Mesenchymal stem cell (in vitro differentiated cells and primary cell): ENCODE results near the gene PNMA8A.

ENCODE experiments used
- DNase-seq: peaks from one replicate; pipeline ENCODE4 v3.0.0-alpha.2; 2013
- H2AFZ ChIP-seq: one replicate; pipeline ENCODE4 v1.6.1; 2013; ENCODE audit warnings: low read depth, mild to moderate bottlenecking, control low read depth, inconsistent platforms, low read length, moderate library complexity
- H2AK5ac ChIP-seq: 2 replicates; pipeline ENCODE4 v1.6.1; 2013; ENCODE audit warnings: low read length, moderate library complexity, mild to moderate bottlenecking, inconsistent platforms; ENCODE audit not compliant: severe bottlenecking
- H2BK120ac ChIP-seq: one replicate; pipeline ENCODE4 v1.6.1; 2013; ENCODE audit warnings: low read depth, mild to moderate bottlenecking, inconsistent platforms, low read length, moderate library complexity
- H2BK12ac ChIP-seq, 2 experiments: one replicate each; pipeline ENCODE4 v1.6.1; 2013; ENCODE audit warnings: inconsistent platforms in 2 of 2, low read length in 2 of 2, mild to moderate bottlenecking in 2 of 2, moderate library complexity in 2 of 2, control low read depth in 1 of 2
- H2BK15ac ChIP-seq: one replicate; pipeline ENCODE4 v1.6.1; 2013; ENCODE audit warnings: mild to moderate bottlenecking, low read depth, inconsistent platforms; ENCODE audit not compliant: poor library complexity, severe bottlenecking
- H2BK5ac ChIP-seq: 2 replicates; pipeline ENCODE4 v1.6.1; 2013; ENCODE audit warnings: low read depth, mild to moderate bottlenecking, low read length, control low read depth, inconsistent platforms; ENCODE audit not compliant: poor library complexity, severe bottlenecking
- H3K14ac ChIP-seq, 2 experiments: one replicate each; pipeline ENCODE4 v1.6.1; 2013; ENCODE audit warnings: inconsistent platforms in 2 of 2, low read length in 2 of 2, control low read depth in 1 of 2, mild to moderate bottlenecking in 1 of 2, moderate library complexity in 1 of 2
- H3K18ac ChIP-seq, 2 experiments: one replicate each; pipeline ENCODE4 v1.6.1; 2013; ENCODE audit warnings: inconsistent platforms in 2 of 2, low read length in 2 of 2, control low read depth in 1 of 2, low read depth in 1 of 2, mild to moderate bottlenecking in 1 of 2
- H3K23ac ChIP-seq, 2 experiments: one replicate each; pipeline ENCODE4 v1.6.1; 2013; ENCODE audit warnings: inconsistent platforms in 2 of 2, low read length in 2 of 2, mild to moderate bottlenecking in 2 of 2, moderate library complexity in 2 of 2, control low read depth in 1 of 2
- H3K27ac ChIP-seq: 2 replicates; pipeline ENCODE4 v1.5.1; 2013; ENCODE audit warnings: mild to moderate bottlenecking, moderate library complexity, low read length, control low read depth, inconsistent platforms; ENCODE audit not compliant: poor library complexity, severe bottlenecking
- H3K27me3 ChIP-seq, 2 experiments: 2 replicates each; pipeline versions ENCODE4 v1.6.1 to v1.7.0; 2013; ENCODE audit warnings: low read length in 2 of 2, mild to moderate bottlenecking in 2 of 2, moderate library complexity in 2 of 2, control low read depth in 1 of 2, inconsistent platforms in 1 of 2; ENCODE audit not compliant: control insufficient read depth in 1 of 2, insufficient read depth in 1 of 2
- H3K36me3 ChIP-seq, 2 experiments: 2 replicates each; pipeline versions ENCODE4 v1.6.1 to v1.7.0; 2013; ENCODE audit warnings: low read length in 2 of 2, control low read depth in 1 of 2, inconsistent platforms in 1 of 2, low read depth in 1 of 2, mild to moderate bottlenecking in 1 of 2; ENCODE audit not compliant: insufficient read depth in 2 of 2, control insufficient read depth in 1 of 2
- H3K4ac ChIP-seq, 2 experiments: one replicate each; pipeline ENCODE4 v1.6.1; 2013; ENCODE audit warnings: inconsistent platforms in 2 of 2, low read length in 2 of 2, mild to moderate bottlenecking in 2 of 2, moderate library complexity in 2 of 2, control low read depth in 1 of 2, low read depth in 1 of 2
- H3K4me1 ChIP-seq: 2 replicates; pipeline ENCODE4 v1.6.1; 2013; ENCODE audit warnings: low read depth, low read length, control low read depth; ENCODE audit not compliant: control insufficient read depth, insufficient read depth
- H3K4me2 ChIP-seq: 2 replicates; pipeline ENCODE4 v1.6.1; 2013; ENCODE audit warnings: low read length, mild to moderate bottlenecking, inconsistent platforms; ENCODE audit not compliant: poor library complexity, severe bottlenecking
- H3K4me3 ChIP-seq, 2 experiments: 2 replicates each; pipeline versions ENCODE4 v1.5.1 to v1.7.0; 2013; ENCODE audit warnings: low read length in 2 of 2, mild to moderate bottlenecking in 2 of 2, control low read depth in 1 of 2, low read depth in 1 of 2; ENCODE audit not compliant: insufficient read depth in 1 of 2
- H3K79me1 ChIP-seq: replicated peaks from 2 replicates; pipeline ENCODE4 v1.6.1; 2013; ENCODE audit warnings: mild to moderate bottlenecking, control low read depth, low read length, inconsistent platforms; ENCODE audit not compliant: poor library complexity, severe bottlenecking
- H3K9ac ChIP-seq: 2 replicates; pipeline ENCODE4 v1.7.0; 2013; ENCODE audit warnings: mild to moderate bottlenecking, low read length, moderate library complexity
- H3K9me3 ChIP-seq: 2 replicates; pipeline ENCODE4 v1.7.0; 2013; ENCODE audit warnings: mild to moderate bottlenecking, low read length; ENCODE audit not compliant: control insufficient read depth
- H4K8ac ChIP-seq: one replicate; pipeline ENCODE4 v1.6.1; 2013; ENCODE audit warnings: inconsistent platforms, mild to moderate bottlenecking, low read length, moderate library complexity
- H4K91ac ChIP-seq: one replicate; pipeline ENCODE4 v1.6.1; 2013; ENCODE audit warnings: mild to moderate bottlenecking, low read length, inconsistent platforms
- whole genome bisulfite sequencing: methylation state at CpG from one replicate; pipeline ENCODE4 v1.1.7; 2013; ENCODE audit warnings: mixed read lengths; 5-methylcytosine and 5-hydroxymethylcytosine counted together

PNMA8A gene

GRCh38 chr19:46427518-46428045 is 43.8 kb downstream of the PNMA8A start:
- Histone ChIP-seq H3K18ac (no peak overlapping the region), H4K8ac (no peak overlapping the region), H3K23ac (no peak overlapping the region), H3K4me1 (peaks cover 14% of the 10 kb centered on the region), H3K4ac (no peak overlapping the region), H3K9me3 (no peaks in the 10 kb centered on the region), H2AK5ac (no peak overlapping the region), H2AFZ (no peak overlapping the region), H3K27me3 (peaks cover 15 to 43% of the 10 kb centered on the region in 2 experiments), H3K27ac (no peak overlapping the region), H3K4me2 (no peak overlapping the region), H3K14ac (no peak overlapping the region), H2BK15ac (no peak overlapping the region), H4K91ac (no peak overlapping the region), H2BK5ac (no peak overlapping the region), H3K79me1 (no peaks in the 10 kb centered on the region), H2BK12ac (no peak overlapping the region), H2BK120ac (no peak overlapping the region), H3K36me3 (no peaks in the 10 kb centered on the region), H3K4me3 (no peak overlapping the region), H3K9ac (no peak overlapping the region)
- no peak for DNase-seq
- whole genome bisulfite sequencing: 82% methylated on average over 17 of the region's 17 CpGs

GRCh38 chr19:46426506-46427162 is 44.7 kb downstream of the PNMA8A start:
- 4% methylated on average over 31 of the region's 32 CpGs for WGBS
- Histone ChIP-seq H3K4ac (peak overlapping the region; percentile 89 to 99), H3K27ac (peak overlapping the region; percentile 96), H3K18ac (peak overlapping the region; percentile 97 to 99), H3K4me3 (peak overlapping the region; percentile 67 to 82), H3K79me1 (no peaks in the 10 kb centered on the region), H2AK5ac (peak overlapping the region; percentile 36), H3K4me1 (peaks cover 14% of the 10 kb centered on the region), H3K4me2 (peak overlapping the region; percentile 99), H3K36me3 (no peaks in the 10 kb centered on the region), H3K9me3 (no peaks in the 10 kb centered on the region), H2BK15ac (peak overlapping the region; percentile 91), H4K8ac (peak overlapping the region; percentile 99), H4K91ac (peak overlapping the region; percentile 94), H3K9ac (peak overlapping the region; percentile 74), H3K14ac (peak overlapping the region in 1 of 2 experiments; percentile 97), H2BK12ac (peak overlapping the region in 1 of 2 experiments; percentile 47), H3K23ac (peak overlapping the region in 1 of 2 experiments; percentile 90), H2BK120ac (peak overlapping the region; percentile 78), H3K27me3 (peaks cover 15 to 43% of the 10 kb centered on the region in 2 experiments), H2AFZ (peak overlapping the region; percentile 93), H2BK5ac (peak overlapping the region; percentile 93)
- DNase-seq: peak; percentile 83

DNA sequence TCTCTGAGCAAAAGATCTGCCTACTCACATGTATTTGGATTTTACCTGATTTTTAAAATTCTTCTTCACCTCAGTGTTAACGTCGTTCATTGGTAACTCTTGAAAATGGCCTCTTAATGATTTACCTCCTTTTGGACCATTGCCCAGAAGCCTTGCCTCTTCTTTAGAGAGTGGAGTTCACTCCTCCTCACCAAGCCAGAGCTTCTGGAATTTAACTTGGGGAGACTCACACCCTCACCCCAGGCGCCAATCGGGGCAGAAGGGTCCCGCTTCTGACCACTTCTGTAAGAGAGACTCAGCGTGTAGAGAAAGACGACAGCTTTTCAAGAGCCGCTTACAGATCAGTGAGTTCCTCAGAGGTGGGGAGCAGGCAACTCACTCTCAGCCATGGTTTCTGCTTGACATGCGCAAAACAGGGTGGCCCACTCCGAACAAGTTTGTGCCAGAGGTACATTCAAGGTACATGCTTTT is 45.3 kb downstream of the PNMA8A start:
- Histone ChIP-seq H2AFZ (peak overlapping the region; percentile 93), H2BK12ac (no peak overlapping the region), H4K91ac (no peak overlapping the region), H3K4ac (peak overlapping the region in 1 of 2 experiments; percentile 99), H3K4me2 (peak overlapping the region; percentile 99), H3K36me3 (no peaks in the 10 kb centered on the region), H3K9ac (peak overlapping the region; percentile 74), H3K27me3 (peaks cover 15 to 43% of the 10 kb centered on the region in 2 experiments), H3K27ac (peak overlapping the region; percentile 96), H2BK5ac (peak overlapping the region; percentile 93), H3K79me1 (no peaks in the 10 kb centered on the region), H3K18ac (peak overlapping the region; percentile 97 to 99), H3K4me3 (peak overlapping the region; percentile 67 to 82), H2AK5ac (no peak overlapping the region), H3K4me1 (peaks cover 14% of the 10 kb centered on the region), H2BK120ac (peak overlapping the region; percentile 78), H4K8ac (peak overlapping the region; percentile 99), H2BK15ac (no peak overlapping the region), H3K14ac (peak overlapping the region in 1 of 2 experiments; percentile 97), H3K23ac (no peak overlapping the region), H3K9me3 (no peaks in the 10 kb centered on the region)
- WGBS: 6% methylated on average over 10 of the region's 10 CpGs
- peak; percentile 62 for DNase-seq

DNA sequence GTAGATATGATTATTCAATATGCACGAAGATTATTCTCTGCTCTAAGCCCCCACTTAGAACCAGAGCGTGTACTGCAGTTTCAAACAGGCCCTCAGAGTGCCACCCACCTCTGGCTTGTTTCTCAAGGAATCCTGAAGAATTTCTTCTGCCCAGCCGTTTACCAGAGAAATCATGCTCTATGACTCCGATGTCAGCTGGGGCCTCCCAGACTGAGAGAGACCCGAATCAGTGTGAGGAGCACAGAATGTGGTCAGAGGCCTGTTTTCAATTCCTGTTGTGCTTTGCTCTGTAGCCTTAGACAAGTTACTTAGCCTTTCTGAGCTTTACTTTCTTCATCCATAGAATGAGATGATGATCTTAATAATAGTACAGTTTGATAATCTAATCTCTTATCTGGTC is 48.2 kb downstream of the PNMA8A start:
- Histone ChIP-seq H4K8ac (no peak overlapping the region), H2BK12ac (no peak overlapping the region), H3K79me1 (no peaks in the 10 kb centered on the region), H2BK5ac (no peak overlapping the region), H4K91ac (no peak overlapping the region), H3K23ac (no peak overlapping the region), H3K9ac (no peak overlapping the region), H3K14ac (no peak overlapping the region), H3K9me3 (no peaks in the 10 kb centered on the region), H3K27ac (no peak overlapping the region), H3K36me3 (no peaks in the 10 kb centered on the region), H3K4me1 (peaks cover 7% of the 10 kb centered on the region), H3K27me3 (peaks cover 5 to 29% of the 10 kb centered on the region in 2 experiments), H3K4me2 (no peak overlapping the region), H2AK5ac (no peak overlapping the region), H3K4me3 (no peak overlapping the region), H3K18ac (no peak overlapping the region), H3K4ac (no peak overlapping the region), H2BK120ac (no peak overlapping the region), H2AFZ (no peak overlapping the region), H2BK15ac (no peak overlapping the region)
- DNase-seq: no peak
- 66% methylated on average over 5 of the region's 5 CpGs for WGBS
